Endothelial cell of umbilical vein (primary cell): ENCODE data around the gene PDGFB.

Source experiments
- EZH2 ChIP-seq: IDR thresholded peaks from 2 replicates; pipeline ENCODE4 v1.6.1; 2012; ENCODE audit warnings: borderline replicate concordance, low read depth, mild to moderate bottlenecking, moderate library complexity, low read length, inconsistent platforms; ENCODE audit not compliant: severe bottlenecking
- JUN ChIP-seq: IDR thresholded peaks from 2 replicates; pipeline ENCODE4 v1.6.1; 2011; ENCODE audit warnings: borderline replicate concordance, low read depth; ENCODE audit not compliant: insufficient read length, insufficient read depth
- MYC ChIP-seq: IDR thresholded peaks from one replicate; pipeline ENCODE4 v1.6.1; 2011; ENCODE audit warnings: mild to moderate bottlenecking, low read depth, low read length
- POLR2A ChIP-seq: IDR thresholded peaks from 2 replicates; pipeline ENCODE4 v1.6.1; 2012; ENCODE audit warnings: low read depth, mild to moderate bottlenecking, control low read depth, low read length
- TF ChIP-seq, protein P1 (sequence below): IDR thresholded peaks from 2 replicates; pipeline ENCODE4 v1.6.1; 2011; ENCODE audit not compliant: insufficient read depth, insufficient read length
- TF ChIP-seq, protein P2 (sequence below), 2 donors: IDR thresholded peaks; 1 replicate in 1 of 2; 2 replicates in 1 of 2; pipeline ENCODE4 v1.5.1; 2011; ENCODE audit warnings: low read length in 2 of 2, mild to moderate bottlenecking in 2 of 2, moderate library complexity in 2 of 2, control low read depth in 1 of 2, inconsistent platforms in 1 of 2, low read depth in 1 of 2; ENCODE audit not compliant: insufficient read depth in 1 of 2; ENCODE audit errors: extremely low read depth in 1 of 2

DNA sequence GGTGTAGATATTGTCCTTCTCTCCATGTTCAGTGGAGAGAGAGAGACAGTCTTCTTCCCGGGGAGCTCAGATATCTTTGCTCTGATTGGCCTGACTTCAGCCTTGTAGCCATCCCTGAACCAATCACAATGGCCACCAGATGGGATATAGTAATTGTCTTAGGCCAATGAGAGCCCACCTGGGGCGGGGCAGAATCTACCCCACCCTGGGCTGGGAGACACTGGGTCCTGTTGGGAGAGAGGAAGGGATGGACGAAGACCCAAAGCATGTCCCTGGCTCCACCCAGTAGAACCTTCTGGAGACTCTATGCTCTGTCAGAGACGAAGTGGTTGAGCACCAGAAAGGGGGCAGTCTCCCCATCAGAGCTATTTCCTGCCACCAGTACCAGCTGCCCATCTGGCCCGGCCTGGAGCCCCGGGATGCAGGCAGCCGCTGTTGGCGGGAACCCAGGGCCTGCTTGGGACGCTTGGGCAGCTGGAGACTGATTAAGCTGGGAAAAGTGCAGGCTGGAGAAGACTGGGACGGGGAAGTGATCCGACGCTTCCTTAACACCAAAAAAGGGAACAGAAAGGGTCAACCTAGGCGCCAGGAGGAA is 60.7 kb downstream of the PDGFB start:
- TF ChIP-seq, protein P1, sequence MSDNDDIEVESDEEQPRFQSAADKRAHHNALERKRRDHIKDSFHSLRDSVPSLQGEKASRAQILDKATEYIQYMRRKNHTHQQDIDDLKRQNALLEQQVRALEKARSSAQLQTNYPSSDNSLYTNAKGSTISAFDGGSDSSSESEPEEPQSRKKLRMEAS: no peak
- TF ChIP-seq JUN (no peak), POLR2A (no peak), EZH2 (no peak), MYC (no peak)
- TF ChIP-seq, protein P2, sequence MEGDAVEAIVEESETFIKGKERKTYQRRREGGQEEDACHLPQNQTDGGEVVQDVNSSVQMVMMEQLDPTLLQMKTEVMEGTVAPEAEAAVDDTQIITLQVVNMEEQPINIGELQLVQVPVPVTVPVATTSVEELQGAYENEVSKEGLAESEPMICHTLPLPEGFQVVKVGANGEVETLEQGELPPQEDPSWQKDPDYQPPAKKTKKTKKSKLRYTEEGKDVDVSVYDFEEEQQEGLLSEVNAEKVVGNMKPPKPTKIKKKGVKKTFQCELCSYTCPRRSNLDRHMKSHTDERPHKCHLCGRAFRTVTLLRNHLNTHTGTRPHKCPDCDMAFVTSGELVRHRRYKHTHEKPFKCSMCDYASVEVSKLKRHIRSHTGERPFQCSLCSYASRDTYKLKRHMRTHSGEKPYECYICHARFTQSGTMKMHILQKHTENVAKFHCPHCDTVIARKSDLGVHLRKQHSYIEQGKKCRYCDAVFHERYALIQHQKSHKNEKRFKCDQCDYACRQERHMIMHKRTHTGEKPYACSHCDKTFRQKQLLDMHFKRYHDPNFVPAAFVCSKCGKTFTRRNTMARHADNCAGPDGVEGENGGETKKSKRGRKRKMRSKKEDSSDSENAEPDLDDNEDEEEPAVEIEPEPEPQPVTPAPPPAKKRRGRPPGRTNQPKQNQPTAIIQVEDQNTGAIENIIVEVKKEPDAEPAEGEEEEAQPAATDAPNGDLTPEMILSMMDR (IDR thresholded peaks at IDR 0.05; ENCODE audit: extremely low read depth in 1 of 2, insufficient read depth in 1 of 2, low read depth in 1 of 2, low read length in 2 of 2): no peak
